ENCODE data around the gene BBS2.

GRCh38 chr16:56475201-56475600 is 44.6 kb downstream of the BBS2 start:
- TF ChIP-seq POLR2A (IDR thresholded peaks at IDR 0.05) = no peak
- no peak for TF ChIP-seq CTCF (IDR thresholded peaks at IDR 0.05)
- no peak for TF ChIP-seq POLR2AphosphoS5 (IDR thresholded peaks at IDR 0.05)

Data from stomach (tissue), 4 donors.